ENCODE results near the gene MEIS2.

Gene MEIS2

DNA sequence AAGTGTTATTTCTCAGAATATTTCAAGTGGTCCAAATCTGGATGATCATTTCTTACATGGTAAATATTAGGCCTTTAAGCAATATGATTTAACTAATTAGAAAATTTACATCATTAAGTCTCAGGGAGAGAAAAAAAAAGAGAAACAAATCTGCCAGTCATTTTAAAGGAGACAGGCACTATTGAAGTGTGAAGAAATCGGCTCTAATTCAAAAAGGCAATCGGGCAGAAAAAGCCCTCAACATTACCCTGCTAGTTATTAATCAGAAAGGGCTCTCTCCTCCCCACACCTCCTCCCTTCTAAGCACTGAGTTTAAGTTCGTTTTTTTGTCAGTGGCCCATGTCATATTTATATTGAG, 215.9 kb downstream of the MEIS2 start:
- DNase-seq (ENCODE audit: insufficient read length, low spot score), result no peak
- no peak for FAIRE-seq

DNA sequence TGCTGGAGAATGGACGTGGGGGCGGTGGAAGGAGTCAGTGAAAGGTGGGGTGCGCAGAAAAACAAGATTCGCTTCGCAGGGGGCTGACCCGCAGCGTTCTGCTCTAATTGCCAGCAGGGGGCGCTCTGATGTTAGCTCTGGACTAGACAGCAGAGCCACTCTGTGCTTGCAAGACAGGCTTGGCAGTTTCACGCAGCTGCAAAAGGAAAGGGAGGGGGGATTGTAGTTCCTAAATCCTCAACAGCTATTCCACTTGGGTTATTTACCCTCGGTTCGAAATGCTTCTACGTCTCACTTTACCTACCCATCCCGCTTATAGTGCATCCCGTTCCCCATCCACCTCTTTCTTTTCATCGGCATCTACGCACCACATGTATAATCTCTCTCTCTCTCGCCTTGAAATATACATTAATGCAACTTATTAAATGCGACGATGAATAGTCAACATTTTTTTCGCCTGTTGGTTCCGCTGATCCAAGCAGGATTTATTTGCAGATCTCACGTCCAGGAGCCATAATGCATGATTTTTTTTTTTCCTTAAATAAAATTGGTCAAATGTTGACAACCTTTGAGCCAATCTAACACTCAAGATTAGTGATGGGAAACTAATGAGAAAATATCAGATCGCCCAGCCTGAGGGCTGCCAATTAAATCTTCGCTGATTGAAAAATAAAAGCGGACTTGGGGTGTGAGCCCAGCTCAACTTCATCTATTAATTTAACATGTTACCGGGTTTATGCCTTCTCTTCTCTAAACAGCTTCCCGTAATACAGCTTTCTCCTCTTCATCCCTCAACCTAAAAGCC, 216.4 kb downstream of the MEIS2 start:
- DNase-seq (ENCODE audit: insufficient read length, low spot score) (peak; percentile 71), FAIRE-seq (peak; percentile 90)

DNA sequence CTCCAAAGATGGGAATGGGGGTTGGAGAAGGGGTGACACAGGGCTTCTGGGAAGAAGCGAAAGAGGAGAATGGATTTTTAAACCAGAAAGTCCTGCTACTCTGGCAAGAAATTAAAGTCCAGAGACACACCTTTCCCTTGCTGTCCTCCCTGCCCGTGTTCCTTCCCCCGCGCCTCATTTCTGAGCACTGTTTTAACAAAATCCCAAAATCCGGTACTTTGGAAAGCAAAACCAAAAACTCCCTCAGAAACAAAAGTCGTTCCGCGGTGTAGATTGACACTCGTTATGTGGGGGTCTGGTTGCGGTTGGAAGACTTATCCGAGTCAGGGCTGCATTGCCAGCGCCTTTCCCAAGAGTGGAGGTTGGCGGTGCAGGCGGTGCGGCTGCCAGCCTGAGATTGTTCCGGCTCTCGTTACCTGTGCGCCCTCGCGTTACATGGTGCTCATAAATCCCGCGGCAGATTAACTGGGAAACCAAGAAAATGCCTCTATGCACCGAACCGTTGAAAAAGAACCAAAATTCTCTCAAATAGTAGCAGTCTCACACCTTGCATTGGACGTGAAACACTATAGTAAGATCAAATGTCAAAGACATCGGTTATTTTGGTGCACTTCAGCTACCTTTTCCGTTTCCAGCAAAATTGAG, 217.7 kb downstream of the MEIS2 start:
- no peak for FAIRE-seq
- no peak for DNase-seq (ENCODE audit: insufficient read length, low spot score)

DNA sequence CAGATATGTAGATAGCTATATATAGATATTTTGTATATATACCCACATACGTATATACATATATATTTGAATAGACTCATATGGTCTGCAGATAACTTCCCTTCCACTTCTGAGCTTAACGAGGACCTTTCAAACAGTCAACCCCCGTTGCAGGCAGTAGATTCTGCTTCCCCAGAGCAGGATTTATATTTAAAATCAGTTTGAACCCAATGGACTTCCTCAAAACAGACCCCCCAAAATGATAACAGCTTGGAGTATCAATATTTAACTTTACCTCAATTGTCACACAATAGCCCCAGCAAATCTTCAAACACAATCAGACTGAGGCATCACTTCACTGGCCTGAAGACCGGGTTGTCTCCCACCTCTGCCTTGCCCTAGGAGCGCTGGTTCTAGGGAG, 218.3 kb downstream of the MEIS2 start:
- FAIRE-seq (no peak), DNase-seq (ENCODE audit: insufficient read length, low spot score) (no peak)

DNA sequence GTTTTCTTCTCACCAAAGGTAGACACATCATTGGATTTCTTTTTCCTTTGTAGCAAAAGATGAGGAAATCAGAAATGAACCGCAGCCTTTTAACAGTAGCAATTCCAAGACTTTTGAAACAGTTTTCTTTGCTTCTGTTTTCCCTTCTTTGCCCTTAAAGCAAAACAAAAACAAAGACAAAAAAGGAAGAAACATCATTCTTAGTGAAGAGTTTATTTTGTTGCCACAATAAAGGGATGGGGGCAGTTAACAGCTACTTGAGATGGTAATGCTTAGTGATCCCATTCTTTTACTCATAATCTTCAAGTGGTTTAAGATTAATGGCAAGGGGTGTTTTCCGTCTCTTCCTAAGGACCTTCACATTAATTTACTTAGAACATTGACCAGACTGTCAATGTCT, 218.8 kb downstream of the MEIS2 start:
- FAIRE-seq (no peak), DNase-seq (ENCODE audit: insufficient read length, low spot score) (no peak)

DNA sequence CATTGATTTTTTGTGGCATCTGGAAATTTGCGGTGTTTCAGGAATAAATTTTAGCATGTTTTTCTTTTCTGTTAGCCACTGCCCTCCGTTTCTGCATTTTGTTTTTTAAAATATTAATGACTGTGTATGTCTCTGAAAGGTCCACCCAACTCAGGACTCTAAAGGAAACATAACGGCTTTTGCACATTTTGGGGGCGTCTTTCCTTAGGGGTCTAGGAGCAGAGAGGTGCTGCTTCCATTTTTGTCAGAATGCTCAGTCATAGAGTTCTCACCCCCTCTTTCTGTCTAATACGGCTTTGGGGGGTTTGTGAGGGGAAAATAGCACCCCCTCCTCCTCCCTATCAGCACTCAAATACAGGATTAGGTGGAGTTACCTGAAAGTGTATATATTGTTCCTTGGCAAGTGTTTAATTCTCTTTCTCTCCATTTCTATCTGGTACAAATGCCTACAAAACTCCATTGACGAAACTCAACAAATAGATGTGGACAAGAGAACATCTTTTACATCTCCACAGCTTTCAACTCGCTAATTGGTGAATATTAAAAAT, 219.4 kb downstream of the MEIS2 start:
- FAIRE-seq (no peak), DNase-seq (ENCODE audit: insufficient read length, low spot score) (no peak)

DNA sequence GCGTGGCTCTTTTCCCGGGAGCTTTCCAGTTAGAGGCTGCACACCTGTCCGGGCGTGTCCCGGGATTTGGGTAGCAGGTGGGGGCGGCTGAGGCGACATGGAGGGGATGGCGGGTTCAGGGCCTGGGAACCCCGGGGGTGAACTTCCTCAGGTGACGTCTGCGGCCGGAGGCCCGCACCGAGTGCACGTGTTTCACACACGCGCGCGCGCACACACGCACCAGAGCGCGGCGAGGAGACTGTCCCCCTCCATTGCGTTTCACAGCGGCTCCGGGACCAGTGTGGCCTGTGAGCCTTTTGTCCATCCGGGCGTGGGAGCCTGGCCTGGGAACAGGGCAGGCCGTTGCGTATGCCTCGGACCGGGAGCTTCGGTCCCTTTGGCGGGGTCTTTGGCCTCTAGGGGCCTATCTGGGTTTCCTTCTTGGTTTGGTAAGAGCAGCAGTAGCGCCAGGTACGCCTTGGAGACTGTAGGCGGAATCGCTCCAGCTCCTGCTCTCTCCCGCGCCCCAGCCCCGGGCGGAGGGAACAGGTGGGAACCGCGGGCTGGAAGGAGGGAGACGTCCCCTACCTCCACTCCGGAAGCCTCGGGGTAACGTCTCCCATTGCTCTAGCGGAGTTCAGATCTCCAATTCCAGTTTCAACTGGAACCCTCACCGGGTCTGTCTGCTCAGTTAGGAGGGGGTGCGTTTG, 220.0 kb downstream of the MEIS2 start:
- DNase-seq (ENCODE audit: insufficient read length, low spot score) (no peak), FAIRE-seq (no peak)

DNA sequence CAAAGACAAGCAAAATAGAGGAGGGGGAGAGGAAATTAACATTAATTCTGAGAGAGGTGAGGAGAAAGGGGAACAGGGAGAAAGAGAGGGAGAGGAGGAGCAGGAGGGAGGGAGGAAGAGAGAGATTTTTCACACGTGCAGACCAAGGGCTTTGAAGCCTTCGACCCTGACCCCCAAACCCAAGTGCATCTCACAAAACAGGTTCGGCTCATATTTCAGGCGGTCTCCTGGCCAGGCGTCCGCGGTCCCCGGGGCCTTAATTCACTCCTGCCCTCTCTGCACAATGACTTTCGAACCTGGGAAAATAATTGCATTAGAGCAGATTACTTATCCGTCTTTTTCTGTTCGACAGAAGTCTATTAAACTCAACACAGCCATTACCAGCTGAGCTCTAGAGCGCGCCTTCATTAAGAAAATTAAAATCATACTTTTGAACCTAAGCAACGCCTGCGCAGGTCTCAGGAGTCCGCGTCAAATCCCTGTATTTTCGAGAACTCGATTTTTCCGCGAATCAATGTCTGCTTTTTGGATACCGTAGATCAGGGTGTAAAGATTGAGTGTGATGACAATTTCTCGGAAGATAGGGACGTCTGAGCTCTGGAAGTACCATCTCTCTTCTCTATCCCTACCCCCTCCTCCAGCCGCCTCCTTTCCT, 220.7 kb downstream of the MEIS2 start:
- no peak for FAIRE-seq

DNA sequence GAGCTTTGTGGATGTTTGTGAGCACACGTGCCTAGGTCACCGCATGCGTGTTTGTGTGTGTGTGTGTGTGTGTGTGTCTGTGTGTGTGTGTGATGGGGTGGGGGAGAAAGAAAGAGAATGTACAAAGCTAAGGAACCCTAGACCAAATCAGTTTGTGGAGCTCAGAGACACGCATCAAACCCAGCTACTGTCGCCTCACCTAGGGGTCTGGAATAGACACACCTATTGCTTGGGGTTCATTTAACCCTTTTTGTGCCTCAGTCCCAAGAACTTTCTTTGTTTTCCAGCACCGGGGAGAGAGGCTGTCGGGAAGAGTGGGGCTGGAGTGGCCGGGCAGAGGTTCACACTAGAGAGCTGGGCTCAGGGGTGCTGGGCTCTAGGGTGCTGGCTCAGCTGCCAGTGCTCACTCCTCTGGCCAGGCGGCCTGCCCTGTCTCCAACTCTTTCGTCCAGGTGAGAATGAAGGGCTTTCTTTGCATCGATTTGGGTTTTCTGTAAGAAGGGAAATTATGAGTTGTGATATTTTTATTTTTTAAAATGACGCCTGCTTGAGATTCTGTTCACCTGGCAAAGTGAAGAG, 221.6 kb downstream of the MEIS2 start:
- no peak for FAIRE-seq
- no peak for DNase-seq (ENCODE audit: insufficient read length, low spot score)

More for the DNA sequence above, 220.7 kb downstream of the MEIS2 start:
- DNase-seq (ENCODE audit: insufficient read length, low spot score), result no peak

DNA sequence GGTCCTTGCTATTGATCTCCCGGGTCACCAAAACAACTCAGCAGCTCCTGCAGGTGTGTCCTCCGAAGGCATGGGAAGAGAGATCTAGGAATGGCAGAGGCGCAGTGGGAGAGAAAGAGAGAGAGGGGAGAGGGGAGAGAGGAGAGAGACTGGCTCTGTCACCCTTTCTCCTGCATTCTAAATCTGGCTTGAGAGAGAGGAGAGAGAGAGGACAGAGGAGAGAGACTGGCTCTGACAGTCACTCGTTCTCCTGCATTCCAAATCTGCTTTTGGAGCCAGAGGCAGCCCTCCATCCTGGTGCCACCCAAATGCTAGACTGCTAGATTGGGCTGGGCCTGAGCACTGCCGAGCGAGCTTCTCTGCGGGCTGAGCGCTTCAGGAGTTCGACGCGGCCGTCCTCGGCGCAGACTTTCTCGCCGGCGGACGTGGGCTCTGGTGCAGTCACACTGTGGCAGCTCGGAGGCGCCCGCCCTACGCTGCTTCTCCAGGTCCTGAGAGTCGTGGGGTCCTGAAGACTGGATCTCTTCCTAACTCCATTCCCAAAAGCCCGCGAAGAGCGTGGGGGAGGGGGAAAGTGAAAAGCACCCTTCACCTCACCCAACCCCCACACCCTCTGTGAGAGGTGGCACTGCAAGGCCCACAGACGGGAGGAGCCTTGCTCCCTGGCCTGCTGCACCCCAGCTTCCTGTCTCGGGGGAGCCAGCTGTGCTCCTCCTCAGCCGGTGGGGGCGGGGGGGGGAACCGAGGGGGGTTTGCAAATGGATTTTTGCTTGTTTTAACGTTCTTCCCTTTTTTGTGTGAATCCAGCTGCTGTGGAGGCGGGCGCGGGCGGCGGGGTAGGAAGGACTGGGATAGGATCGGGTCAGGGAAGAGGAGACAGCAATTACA, 222.3 kb downstream of the MEIS2 start:
- FAIRE-seq (no peak), DNase-seq (ENCODE audit: insufficient read length, low spot score) (peak; percentile 25)

DNA sequence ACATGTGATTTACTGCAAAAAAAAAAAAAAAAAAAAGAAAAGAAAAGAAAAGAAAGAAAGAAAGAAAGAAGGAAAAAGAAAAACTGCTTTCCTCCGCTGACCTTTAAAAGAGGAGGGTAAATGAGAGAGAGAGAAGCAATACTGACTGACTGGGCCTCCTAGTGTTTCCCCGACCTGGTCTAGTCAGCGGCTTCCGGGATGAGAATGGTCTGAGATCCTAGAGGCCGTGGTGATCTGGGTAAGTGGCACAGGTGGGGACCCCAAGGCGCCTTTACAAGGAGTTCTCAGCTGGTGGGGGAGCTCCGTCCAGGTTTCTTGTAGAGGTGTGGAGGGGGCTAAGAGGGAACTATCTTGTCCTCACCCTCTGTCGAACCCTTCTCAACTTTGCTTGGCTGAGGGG, 223.1 kb downstream of the MEIS2 start:
- FAIRE-seq (no peak), DNase-seq (ENCODE audit: insufficient read length, low spot score) (no peak)

DNA sequence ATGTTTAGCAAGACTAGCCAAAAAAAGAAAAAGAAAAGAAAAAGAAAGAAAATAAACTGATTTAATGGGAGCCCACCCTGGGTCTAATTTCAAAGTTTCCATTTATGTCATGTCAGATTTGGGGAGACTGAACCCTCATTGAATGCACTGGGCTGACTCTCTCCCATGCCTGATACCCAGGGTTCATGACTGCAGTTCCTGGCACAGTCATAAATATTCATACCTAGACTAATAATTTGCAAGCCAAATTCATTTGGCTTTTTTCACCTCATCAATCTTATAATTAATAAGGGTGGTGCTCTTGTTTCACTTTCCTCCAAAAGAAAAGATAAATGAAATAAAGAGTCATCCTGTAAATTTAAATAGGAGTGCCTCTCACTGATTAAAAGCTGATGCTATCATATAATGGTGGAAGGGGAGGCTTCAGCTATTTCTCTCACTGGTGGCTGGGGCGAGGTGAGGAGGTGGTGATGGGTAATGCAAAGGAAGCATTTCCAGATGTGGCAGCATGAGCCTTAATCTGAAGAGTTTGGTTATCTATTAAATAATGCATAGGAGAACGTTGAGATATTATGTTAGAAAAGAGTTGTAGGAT, 224.5 kb downstream of the MEIS2 start:
- no peak for FAIRE-seq
- no peak for DNase-seq (ENCODE audit: insufficient read length, low spot score)

DNA sequence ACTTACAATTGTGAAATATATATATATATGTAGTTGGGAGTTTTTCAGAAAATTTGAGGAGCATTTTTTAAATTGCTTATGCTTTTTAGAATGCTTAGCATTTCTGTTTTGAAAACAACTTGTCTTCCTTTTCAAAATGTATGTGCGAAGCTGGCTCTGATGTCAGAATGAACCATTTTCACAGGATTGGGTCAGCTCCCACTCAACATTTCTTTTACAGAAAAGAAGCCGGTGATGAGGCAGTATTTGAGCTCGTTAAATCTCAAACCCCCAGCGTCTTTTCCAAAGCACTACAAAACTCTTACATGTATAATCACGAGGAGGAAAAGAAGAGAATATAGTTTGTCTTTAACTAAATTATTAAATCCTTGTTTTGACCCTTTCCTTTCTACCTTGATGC, 225.4 kb downstream of the MEIS2 start:
- FAIRE-seq (no peak), DNase-seq (ENCODE audit: insufficient read length, low spot score) (no peak)

DNA sequence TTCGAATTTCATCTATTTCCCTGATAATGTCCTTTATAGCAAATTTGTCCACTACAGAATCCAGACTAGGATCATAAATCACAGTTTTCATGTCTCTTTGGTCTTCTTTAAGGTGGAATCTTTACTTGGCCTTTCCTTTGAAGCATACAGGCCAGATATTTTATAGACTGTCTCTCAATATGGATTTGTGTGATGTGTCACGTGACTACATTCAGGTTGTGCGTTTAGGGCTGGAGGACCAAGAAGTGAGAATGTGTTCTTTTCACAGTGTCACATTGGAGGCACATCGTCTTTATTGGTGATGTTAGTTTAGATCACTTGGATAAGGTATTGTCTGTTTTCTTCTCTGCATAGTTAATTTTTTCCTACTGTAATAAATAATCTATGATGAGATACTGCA, 232.9 kb downstream of the MEIS2 start:
- FAIRE-seq (no peak), DNase-seq (ENCODE audit: insufficient read length, low spot score) (no peak)

DNA sequence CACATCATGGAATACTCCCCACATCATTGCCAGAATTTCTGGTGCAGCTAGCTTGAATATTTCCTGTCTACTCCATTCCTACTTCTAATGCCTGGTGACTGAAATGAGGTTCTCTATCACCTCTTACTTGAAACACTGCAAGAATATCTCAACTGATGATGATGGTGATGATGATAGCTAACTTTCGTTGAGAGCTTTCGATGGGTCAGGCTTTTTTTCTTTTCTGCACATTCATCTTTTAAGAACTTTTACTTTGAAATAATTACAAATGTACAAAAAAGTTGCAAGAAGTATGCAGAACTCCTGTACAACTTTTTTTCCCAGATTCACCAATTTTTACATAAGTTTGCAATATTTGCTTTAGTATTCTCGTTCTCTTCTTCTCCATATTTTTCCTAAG, 233.5 kb downstream of the MEIS2 start:
- no peak for FAIRE-seq
- no peak for DNase-seq (ENCODE audit: insufficient read length, low spot score)

DNA sequence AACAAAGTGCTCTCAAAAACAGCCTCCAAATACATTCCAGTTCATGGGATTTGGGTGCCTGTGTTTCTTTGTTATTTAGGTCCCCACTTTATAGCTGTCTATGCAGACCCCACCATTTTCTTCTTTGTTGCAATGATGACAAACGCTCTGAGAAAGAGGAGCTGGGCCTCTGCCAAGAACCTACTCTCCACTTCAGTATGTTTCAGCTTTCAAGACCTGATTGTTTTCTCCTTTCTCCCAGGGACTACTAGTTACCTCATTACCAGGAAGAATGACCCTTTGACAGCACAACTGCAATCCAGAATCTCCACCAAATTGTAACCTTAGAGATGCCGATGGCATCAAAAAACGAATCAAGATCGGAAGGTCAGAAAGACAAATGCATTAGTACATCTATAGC, 236.8 kb downstream of the MEIS2 start:
- no peak for FAIRE-seq
- no peak for DNase-seq (ENCODE audit: insufficient read length, low spot score)

DNA sequence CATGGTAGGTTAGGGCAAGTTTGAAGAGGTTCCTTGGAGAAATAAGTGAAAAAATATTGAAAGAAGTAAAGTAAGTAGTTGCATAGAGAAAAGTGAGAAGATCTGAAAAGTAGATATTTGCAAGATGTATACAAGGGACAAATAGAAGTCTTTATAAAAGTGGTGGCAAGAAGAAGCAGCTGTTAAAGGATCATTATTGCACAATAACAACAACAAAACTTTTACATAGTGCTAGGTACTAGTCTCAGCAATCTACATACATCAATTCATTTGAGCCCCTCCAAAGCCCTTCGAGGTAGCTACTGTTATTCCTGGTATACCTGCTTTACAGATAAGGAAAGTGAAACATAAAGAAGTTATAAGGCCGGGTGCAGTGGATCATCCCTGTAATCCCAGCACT, 239.6 kb downstream of the MEIS2 start:
- DNase-seq (ENCODE audit: insufficient read length, low spot score) (no peak), FAIRE-seq (no peak)

DNA sequence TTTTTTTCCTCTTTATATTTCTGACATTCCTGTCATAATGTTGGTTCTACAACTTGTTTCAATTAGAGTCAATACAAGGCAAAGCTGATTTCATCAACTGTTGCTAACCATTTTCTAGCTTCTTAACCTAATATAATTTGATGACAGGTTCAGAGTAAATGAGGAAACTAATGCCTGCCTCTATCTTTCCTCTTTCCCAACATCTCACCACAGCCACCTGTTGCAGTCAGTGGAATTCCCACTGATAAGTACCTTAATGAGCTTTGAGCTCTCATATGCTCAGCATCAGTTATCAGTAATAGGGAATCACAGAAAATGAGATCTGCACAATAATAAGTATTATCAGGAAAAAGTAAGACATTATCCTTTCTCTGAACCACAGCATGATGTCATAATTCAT, 241.9 kb downstream of the MEIS2 start:
- DNase-seq (ENCODE audit: insufficient read length, low spot score), result no peak
- no peak for FAIRE-seq

DNA sequence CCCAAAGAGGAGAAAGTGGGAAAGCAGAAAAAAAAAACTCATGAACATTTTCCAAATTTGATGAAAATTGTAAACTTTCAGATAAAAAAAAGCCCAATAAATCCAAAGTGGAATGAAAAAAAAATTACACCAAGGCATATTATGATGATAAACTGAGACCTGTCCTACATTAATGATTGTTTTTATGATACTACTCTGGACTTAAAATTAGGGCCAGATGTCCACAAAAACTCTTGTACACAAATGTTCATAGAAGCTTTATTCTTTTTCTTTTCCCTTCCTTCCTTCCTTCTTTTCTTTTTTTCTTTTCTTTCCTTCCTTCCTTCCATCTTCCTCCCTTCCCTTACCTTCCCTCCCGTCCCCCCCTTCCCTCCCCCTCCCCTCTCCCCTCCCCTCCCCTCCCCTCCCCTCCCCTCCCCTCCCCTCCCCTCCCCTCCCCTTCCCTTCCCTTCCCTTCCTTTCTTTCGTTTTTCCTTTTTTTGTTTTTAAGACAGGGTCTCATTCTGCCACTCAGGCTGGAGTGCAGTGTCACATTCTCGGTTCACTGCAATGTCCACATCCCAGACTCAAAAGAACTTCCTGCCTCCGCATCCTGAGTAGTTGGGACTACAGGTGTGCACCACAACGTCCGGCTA, 243.9 kb downstream of the MEIS2 start:
- FAIRE-seq, result no peak

More for the DNA sequence above, 243.9 kb downstream of the MEIS2 start:
- no peak for DNase-seq (ENCODE audit: insufficient read length, low spot score)
